ENCODE measurements around the gene THRB. TPM values are rescaled to one million over a fixed set of nuclear protein-coding genes. Genes with fewer than 3 reads are reported as not detected.

THRB gene
- total RNA-seq, 1 donor from 2014 or later = 0.31 TPM

DNA sequence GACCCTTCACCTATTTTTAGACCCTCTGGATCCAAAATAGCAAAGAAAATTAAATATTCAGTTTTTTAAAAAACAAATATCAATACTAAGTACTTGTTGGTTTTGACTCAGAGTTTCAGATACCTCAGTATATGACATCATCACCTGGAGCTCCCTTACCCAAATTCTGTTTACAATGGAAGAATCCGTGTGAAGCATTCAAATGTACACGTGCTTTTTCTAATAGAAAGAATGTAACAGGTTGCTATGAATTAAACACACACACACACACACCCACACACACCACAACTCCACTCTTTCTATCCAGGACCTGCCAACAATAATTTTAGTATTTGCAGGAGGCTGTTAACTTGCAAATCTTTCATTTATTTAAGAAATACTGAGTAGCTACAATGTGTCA lies 221.8 kb downstream of the THRB start:
- POLR2A ChIA-PET = no interaction called here

DNA sequence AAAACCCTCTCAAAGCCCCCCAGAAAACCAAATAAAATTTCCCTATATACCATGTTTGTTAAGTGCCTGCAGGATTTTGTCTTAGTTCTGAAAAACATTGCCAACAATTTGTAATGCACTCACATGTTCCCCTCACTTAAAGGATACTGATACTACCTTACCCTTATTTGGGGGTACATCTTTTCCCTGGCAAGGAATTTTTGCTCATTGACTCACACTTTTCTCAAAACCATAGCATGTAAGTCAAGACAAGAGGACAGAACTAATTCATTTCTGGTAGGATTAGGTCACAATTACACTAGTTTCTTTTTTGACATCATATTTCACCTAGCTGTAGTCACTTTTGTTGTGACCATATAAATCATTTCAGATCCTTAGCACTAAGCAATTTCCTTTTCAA lies 222.2 kb downstream of the THRB start:
- no peak for TF ChIP-seq CTCF (IDR thresholded peaks at IDR 0.05)
- ChIA-PET POLR2A (no interaction called here), CTCF (no interaction called here)
- Mint-ChIP-seq H3K9me3 (no peaks in the 10 kb centered on the region), H3K27me3 (no peaks in the 10 kb centered on the region), H3K4me3 (no peak overlapping the region), H3K4me1 (no peaks in the 10 kb centered on the region), H3K27ac (no peak overlapping the region), H3K36me3 (ENCODE audit: low read depth) (no peaks in the 10 kb centered on the region)
- ATAC-seq (ENCODE audit: low read depth) = no peak
- no peak for DNase-seq
- intact Hi-C loops (cut with micrococcal nuclease) = no loop called here

More for the DNA sequence above, 221.8 kb downstream of the THRB start:
- Mint-ChIP-seq H3K9me3 (no peaks in the 10 kb centered on the region), H3K36me3 (ENCODE audit: low read depth) (no peaks in the 10 kb centered on the region), H3K27me3 (no peaks in the 10 kb centered on the region), H3K4me3 (no peak overlapping the region), H3K27ac (no peak overlapping the region), H3K4me1 (no peaks in the 10 kb centered on the region)
- intact Hi-C loops (cut with micrococcal nuclease) = no loop called here
- CTCF ChIA-PET = no interaction called here
- DNase-seq = no peak
- ATAC-seq (ENCODE audit: low read depth) = no peak
- no peak for TF ChIP-seq CTCF (IDR thresholded peaks at IDR 0.05)

GRCh38 chr3:24271228-24271627 lies 223.4 kb downstream of the THRB start:
- peaks cover 2% of the 10 kb centered on the region for H3K27me3 Mint-ChIP-seq
- ChIA-PET CTCF (no interaction called here), POLR2A (no interaction called here)
- no peaks in the 10 kb centered on the region for H3K4me1 Mint-ChIP-seq
- intact Hi-C loops (cut with micrococcal nuclease) = no loop called here
- H3K4me3 Mint-ChIP-seq = no peak overlapping the region
- H3K27ac Mint-ChIP-seq = no peak overlapping the region
- ATAC-seq (ENCODE audit: low read depth) (no peak), DNase-seq (no peak)
- TF ChIP-seq CTCF (IDR thresholded peaks at IDR 0.05) = no peak
- no peaks in the 10 kb centered on the region for H3K36me3 Mint-ChIP-seq (ENCODE audit: low read depth)
- no peaks in the 10 kb centered on the region for H3K9me3 Mint-ChIP-seq

GRCh38 chr3:24270744-24271143 lies 223.9 kb downstream of the THRB start:
- ATAC-seq (ENCODE audit: low read depth) (no peak), DNase-seq (no peak)
- H3K9me3 Mint-ChIP-seq = no peaks in the 10 kb centered on the region
- H3K27ac Mint-ChIP-seq = no peak overlapping the region
- H3K36me3 Mint-ChIP-seq (ENCODE audit: low read depth) = no peaks in the 10 kb centered on the region
- ChIA-PET CTCF (no interaction called here), POLR2A (no interaction called here)
- H3K4me3 Mint-ChIP-seq = no peak overlapping the region
- intact Hi-C loops (cut with micrococcal nuclease) = no loop called here
- no peaks in the 10 kb centered on the region for H3K4me1 Mint-ChIP-seq
- no peak for TF ChIP-seq CTCF (IDR thresholded peaks at IDR 0.05)
- H3K27me3 Mint-ChIP-seq = peaks cover 3% of the 10 kb centered on the region

DNA sequence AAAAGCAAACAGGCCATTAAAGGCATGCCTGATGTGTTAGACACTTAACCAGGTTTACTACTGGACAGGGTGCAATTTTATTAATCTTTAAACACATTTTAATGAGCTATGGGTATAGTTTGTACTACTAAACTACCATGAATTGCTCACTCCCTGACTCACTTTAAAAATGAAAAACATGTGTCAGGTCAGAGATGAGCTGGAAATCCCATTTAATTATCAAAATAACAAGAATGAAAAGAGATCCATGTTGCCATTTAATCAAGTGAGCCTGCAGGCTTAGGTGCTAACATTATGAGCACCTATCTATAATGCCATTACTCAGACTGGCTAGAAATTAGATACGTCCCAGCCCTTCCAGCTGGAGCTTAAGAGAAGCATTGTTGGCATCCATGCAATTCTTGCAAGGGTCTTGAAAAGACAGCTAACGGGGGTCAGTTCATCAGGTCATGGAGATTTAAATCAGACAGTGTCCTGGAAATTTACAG lies 224.4 kb downstream of the THRB start:
- no peaks in the 10 kb centered on the region for H3K4me1 Mint-ChIP-seq
- ChIA-PET CTCF (interaction anchor here (0.8 kb wide), 1 partner anchor 271 kb away, joined by 3 read pairs; no protein-coding TSS in a partner anchor), POLR2A (no interaction called here)
- H3K4me3 Mint-ChIP-seq = no peak overlapping the region
- ATAC-seq (ENCODE audit: low read depth) (no peak), DNase-seq (no peak)
- H3K27me3 Mint-ChIP-seq = peaks cover 3% of the 10 kb centered on the region
- no peak overlapping the region for H3K27ac Mint-ChIP-seq
- no peaks in the 10 kb centered on the region for H3K9me3 Mint-ChIP-seq
- H3K36me3 Mint-ChIP-seq (ENCODE audit: low read depth) = no peaks in the 10 kb centered on the region
- intact Hi-C loops (cut with micrococcal nuclease) = no loop called here
- TF ChIP-seq CTCF (IDR thresholded peaks at IDR 0.05) = no peak
